T-helper 2 cell treated with Interferon-gamma antibody and Interleukin-4, amounts not matched to agents 100 ng/mL and 5 ng/mL, for 36 hours (primary cell): ENCODE data around the gene MCHR1. TPM values are rescaled to one million over a fixed set of nuclear protein-coding genes. Genes with fewer than 3 reads are reported as not detected.

Source experiments
- intact Hi-C: fragments of 100-400 bp; cut with micrococcal nuclease; formaldehyde crosslinking; loops from one replicate; pipeline ENCODE4 v1.15.1; 2023
- total RNA-seq: library from RNA; stranded (reverse); gene quantifications from 2 replicates; pipeline ENCODE4 v1.2.3, GENCODE V29; 2022

MCHR1 gene, protein sequence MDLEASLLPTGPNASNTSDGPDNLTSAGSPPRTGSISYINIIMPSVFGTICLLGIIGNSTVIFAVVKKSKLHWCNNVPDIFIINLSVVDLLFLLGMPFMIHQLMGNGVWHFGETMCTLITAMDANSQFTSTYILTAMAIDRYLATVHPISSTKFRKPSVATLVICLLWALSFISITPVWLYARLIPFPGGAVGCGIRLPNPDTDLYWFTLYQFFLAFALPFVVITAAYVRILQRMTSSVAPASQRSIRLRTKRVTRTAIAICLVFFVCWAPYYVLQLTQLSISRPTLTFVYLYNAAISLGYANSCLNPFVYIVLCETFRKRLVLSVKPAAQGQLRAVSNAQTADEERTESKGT
- not detected in 2 replicates for total RNA-seq

- intact Hi-C loops: no loop called here
These were observed at the start of gene MCHR1 for GRCh38 chr22:40679249-40679963. Gene MCHR1 (plus strand): TSS chr22:40679484. CDS start chr22:40679653, 169 bp downstream.

DNA sequence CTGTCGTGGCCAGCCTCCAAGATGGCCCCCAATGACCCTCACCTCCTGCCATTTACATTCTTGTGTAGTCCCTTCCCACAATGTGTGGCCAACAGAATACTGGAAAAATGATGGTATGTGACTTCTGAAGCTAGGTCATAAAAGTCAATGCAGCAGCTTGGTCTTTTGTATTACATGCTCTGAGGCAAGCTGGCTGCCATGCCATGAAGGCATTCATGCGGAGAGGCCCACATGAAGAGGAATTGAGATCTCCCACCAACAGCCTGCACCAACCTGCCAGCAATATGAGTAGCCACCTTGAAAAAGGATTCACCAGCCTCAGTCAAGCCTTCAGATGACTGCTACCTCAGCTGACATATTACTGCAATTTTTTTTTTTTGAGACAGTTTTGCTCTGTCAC, 47.4 kb upstream of the MCHR1 start:
- intact Hi-C loops: loop anchor here (10.0 kb wide), 1 partner anchor 813 kb away; the partner anchor contains the start of gene TOB2

DNA sequence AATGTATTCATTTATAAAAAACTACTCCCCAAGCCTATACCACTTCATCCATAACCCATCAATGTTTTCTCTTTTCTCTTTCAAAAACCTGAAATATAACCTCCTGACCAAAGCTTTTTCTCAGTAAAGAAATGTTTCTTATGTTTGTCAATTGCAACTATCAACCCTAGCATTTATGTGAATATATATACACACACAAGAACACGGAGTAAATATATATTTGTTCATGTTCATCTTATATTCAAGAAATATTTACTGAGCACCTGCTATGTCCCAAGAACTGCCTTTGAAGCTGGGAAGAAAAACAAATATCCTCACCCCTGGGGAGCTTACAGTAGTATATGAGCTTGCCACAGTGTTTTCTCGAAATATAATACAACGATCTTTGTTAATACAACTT, 46.2 kb upstream of the MCHR1 start:
- intact Hi-C loops: loop anchor here (10.0 kb wide), 1 partner anchor 812 kb away; the partner anchor contains the start of gene TOB2

GRCh38 chr22:40634119-40634903, 45.0 kb upstream of the MCHR1 start:
- intact Hi-C loops: loop anchor here (10.0 kb wide), 1 partner anchor 810 kb away; the partner anchor contains the start of gene TOB2

GRCh38 chr22:40635043-40635939, 44.0 kb upstream of the MCHR1 start:
- intact Hi-C loops: loop anchor here (5.0 to 10.0 kb wide), 3 partner anchors 53 to 810 kb away; partner anchors contain the start of gene TOB2

DNA sequence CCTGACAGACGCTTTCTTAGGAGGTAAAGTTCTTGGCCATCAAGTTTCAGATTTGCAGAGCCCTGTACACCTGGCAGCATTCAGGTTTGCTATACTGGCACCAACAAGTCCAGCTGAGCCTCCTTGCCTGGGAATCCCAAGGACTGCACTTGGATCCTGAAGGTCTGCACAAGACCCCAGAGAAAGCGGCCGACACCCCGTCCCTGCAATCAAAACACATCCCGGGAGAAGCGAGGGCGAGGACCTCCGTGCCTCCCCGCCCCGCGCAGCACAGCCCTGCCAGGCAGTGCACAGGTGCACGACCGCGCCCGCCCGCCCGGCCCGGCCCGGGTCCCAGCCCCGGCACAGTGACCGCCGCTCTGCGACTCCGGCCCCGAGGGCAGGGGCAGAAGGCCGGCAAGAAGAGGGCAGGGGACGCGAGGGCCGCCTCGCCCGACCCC, 43.3 kb upstream of the MCHR1 start:
- intact Hi-C loops: loop anchor here (1.0 to 10.0 kb wide), 9 partner anchors 10 to 809 kb away; partner anchors contain the start of genes RBX1, SGSM3, SLC25A17 and TOB2

GRCh38 chr22:40636380-40637182, 42.7 kb upstream of the MCHR1 start, which contains the start of gene MRTFA:
Gene MRTFA (minus strand): TSS chr22:40636719.
- intact Hi-C loops: loop anchor here (1.0 to 10.0 kb wide), 10 partner anchors 10 to 808 kb away; partner anchors contain the start of genes RBX1, SGSM3, SLC25A17 and ST13

DNA sequence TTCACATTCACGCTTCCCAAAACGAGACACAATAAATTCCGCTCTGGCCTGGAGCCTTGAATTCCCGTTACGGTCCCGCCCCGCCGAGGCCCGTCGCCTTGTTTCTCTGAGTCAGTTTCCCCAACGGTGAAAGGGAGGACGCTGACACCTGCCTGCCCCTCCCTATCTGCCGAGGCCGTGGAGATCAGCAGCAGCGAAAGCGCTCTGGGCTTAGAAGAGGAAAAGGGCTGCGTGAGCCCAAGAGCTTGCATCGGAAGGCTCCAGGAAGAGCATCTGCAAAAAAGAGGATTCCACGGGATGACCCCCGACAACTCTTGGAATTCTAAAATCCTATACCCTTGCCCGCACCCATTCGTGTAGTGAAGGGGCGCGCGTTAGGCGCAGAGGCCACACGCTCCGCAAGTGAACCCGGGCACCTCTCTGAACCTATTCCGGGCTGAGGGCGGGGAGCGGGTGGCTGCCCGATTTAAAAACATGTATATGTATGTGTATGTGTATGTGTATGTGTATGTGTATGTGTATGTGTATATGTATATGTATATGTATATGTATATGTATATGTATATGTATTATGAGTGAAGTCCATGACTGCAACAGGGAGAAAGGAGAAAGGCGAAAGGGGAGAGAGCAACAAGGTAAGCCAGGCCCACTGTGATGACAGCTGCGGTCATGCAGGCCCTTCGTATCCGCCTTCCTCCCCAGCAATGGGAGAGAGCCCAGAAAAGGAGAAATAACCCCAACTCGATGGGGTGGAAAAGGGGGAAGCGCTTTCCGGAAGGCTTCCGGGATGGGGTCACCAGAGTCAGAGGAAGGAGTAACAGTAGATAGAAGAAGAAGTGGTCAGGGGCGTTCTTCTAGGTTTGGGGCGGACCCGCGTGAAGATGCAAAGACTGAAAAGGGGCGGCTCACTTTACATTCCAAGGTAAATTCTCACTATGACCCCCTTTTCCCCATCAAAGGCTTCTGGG, 41.8 kb upstream of the MCHR1 start:
- intact Hi-C loops: loop anchor here (1.0 to 10.0 kb wide), 7 partner anchors 55 to 807 kb away; partner anchors contain the start of genes SLC25A17, ST13 and TOB2

GRCh38 chr22:40638261-40638660, 41.0 kb upstream of the MCHR1 start:
- intact Hi-C loops: loop anchor here (5.0 to 10.0 kb wide), 3 partner anchors 56 to 807 kb away; partner anchors contain the start of gene TOB2

DNA sequence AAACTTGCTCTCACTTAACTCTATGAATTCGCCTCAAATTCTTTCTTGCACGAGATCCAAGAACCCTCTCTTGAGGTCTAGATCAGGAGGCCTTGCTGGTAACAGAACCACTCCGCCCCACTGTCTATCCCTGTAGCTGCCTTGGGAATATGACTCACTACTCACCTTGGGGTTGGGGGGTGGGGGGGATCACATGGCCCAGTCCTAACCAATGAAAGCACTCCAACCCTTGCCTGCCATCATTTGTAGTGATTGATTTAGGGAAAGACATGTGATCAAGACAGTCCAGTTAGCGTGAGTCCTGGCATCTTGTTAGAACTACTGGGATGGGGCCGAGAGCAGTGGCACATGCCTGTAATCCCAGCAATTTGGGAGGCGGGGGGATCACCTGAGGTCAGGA, 38.0 kb upstream of the MCHR1 start:
- intact Hi-C loops: loop anchor here (10.0 kb wide), 1 partner anchor 254 kb away; no protein-coding TSS in a partner anchor

GRCh38 chr22:40642316-40642715, 37.0 kb upstream of the MCHR1 start:
- intact Hi-C loops: loop anchor here (10.0 kb wide), 1 partner anchor 252 kb away; no protein-coding TSS in a partner anchor

- intact Hi-C loops: loop anchor here (1.0 to 10.0 kb wide), 5 partner anchors 9 to 249 kb away; partner anchors contain the start of gene MRTFA
These were observed 33.6 kb upstream of the MCHR1 start for GRCh38 chr22:40645579-40646197.

DNA sequence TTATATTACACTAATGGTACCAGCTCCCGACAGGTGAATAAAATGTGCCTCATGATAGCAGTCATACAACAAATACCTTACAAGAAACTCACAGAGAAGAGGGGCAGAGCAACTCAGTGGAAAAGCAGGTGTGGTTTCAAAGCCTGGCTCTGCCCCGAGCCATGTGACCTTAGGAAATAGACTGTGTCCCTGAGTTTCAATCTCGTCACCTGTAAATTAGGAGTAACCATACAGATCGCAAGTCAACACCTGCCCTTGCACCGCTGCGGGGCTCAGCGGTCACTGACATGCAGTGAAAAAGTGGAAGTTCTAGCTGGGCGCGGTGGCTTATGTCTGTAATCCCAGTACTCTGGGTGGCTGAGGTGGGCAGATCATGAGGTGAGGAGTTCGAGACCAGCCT, 30.9 kb upstream of the MCHR1 start:
- intact Hi-C loops: loop anchor here (10.0 kb wide), 1 partner anchor 246 kb away; no protein-coding TSS in a partner anchor

DNA sequence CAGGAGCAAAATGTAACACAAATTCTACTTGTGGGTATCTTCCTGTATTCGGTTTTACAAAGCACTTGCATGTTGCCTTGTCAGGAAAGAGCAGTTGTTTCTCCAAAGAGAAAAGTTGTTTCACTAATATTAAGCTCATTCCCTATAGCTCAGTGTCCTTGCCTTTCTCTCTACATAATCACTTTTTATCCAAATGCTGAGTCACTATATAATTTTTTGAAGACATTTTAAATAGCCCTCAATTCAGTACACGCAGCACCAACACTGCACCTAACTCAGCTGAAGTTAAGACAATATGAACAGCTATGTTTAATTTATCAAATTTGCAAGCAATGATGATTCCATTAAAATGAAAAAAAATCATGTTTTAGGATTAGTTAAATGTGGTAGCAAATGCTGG, 28.2 kb upstream of the MCHR1 start:
- intact Hi-C loops: no loop called here

- intact Hi-C loops: no loop called here
These were observed 27.5 kb upstream of the MCHR1 start for GRCh38 chr22:40651563-40652501.

DNA sequence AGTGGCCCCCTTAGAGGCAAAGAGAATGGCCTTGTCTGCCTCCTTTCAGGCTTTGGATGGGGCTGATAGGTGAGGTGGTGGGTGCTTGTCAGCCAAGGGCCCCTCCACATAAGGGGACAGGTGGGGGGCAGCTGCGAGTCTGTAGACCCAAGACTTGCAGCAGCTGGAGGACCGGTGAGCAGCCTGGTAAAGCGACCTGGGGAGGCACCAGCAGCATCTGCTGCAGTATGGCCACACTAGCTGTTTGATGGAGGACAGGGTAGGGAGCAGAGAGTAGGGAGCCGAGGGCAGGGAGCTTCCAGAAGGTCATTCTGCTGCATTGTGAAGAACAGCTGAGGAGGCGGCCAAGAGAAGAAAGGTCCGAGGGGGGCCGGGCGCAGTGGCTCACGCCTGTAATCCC, 25.9 kb upstream of the MCHR1 start:
- intact Hi-C loops: no loop called here
